K562 (cell line): ENCODE measurements around the gene ZNF687. TPM values are rescaled to one million over a fixed set of nuclear protein-coding genes. Genes with fewer than 3 reads are reported as not detected.

ENCODE experiments used
- FIP1L1 ChIP-seq: fragments of 200-400 bp; formaldehyde crosslinking; IDR thresholded peaks from 2 replicates; pipeline ENCODE4 v1.6.1; 2018; ENCODE audit warnings: mild to moderate bottlenecking, low read depth, low read length; ENCODE audit not compliant: poor library complexity, severe bottlenecking
- KAT2B ChIP-seq: IDR thresholded peaks from one replicate; pipeline ENCODE4 v1.6.1; 2012; ENCODE audit warnings: low read depth, mild to moderate bottlenecking, control low read depth, inconsistent platforms, low read length, moderate library complexity
- MECOM ChIP-seq: fragments of 250-450 bp; sonication (Bioruptor Pico); IDR thresholded peaks from 2 replicates; pipeline ENCODE4 v1.8.0; 2022; ENCODE audit warnings: inconsistent platforms
- POLR2A ChIP-seq: fragments of 450-650 bp; conservative IDR thresholded peaks from 2 replicates; pipeline ENCODE4 v1.6.1; 2016
- PRPF4 ChIP-seq: fragments of 200-400 bp; formaldehyde crosslinking; IDR thresholded peaks from one replicate; pipeline ENCODE4 v1.6.1; 2017; ENCODE audit warnings: low read length, low read depth, mild to moderate bottlenecking; ENCODE audit not compliant: insufficient read depth, poor library complexity, severe bottlenecking
- RBM22 ChIP-seq: fragments of 200-400 bp; formaldehyde crosslinking; IDR thresholded peaks from 2 replicates; pipeline ENCODE4 v1.6.1; 2018; ENCODE audit warnings: low read length, low read depth; ENCODE audit not compliant: poor library complexity, severe bottlenecking
- RNF219 ChIP-seq: fragments of 250-450 bp; sonication (Bioruptor Pico); IDR thresholded peaks from 2 replicates; pipeline ENCODE4 v1.5.0; 2022; ENCODE audit warnings: mild to moderate bottlenecking
- SRSF7 ChIP-seq: fragments of 200-400 bp; formaldehyde crosslinking; optimal IDR thresholded peaks from 2 replicates; pipeline ENCODE3; 2017; ENCODE audit warnings: mild to moderate bottlenecking, low read depth, low read length
- STAT5A ChIP-seq: IDR thresholded peaks from 2 replicates; pipeline ENCODE4 v1.6.1; 2012; ENCODE audit warnings: low read length, inconsistent platforms, borderline replicate concordance
- ZNF143 ChIP-seq: sonication (generic); formaldehyde crosslinking; IDR thresholded peaks from 2 replicates; pipeline ENCODE4 v1.9.0; 2022; ENCODE audit warnings: mild to moderate bottlenecking, missing genetic modification reagents
- polyA plus RNA-seq, 8 experiments: library from polyadenylated mRNA; depleted of rRNA in 4 of 8; stranded (reverse) in 5 of 8; unstranded in 3 of 8; fragments of >200 nt; fragmentation: Nextera tagmentation in 2 of 8; fragmentation: Illumina TruSeq in 1 of 8; extraction: Ambion mirVana in 2 of 8; extraction: Trizol in 1 of 8; gene quantifications; 2 replicates each; pipeline versions ENCODE4 v1.2.1 to v1.2.3, GENCODE V29; 2011 to 2014; ENCODE audit warnings: inconsistent platforms in 1 of 8, missing spikeins in 1 of 8
- total RNA-seq, 7 experiments: library from RNA; depleted of rRNA in 6 of 7; stranded (reverse); fragments of >200 nt in 6 of 7; fragmentation: Illumina TruSeq in 2 of 7; extraction: Trizol in 2 of 7; gene quantifications; 2 replicates each; pipeline versions ENCODE4 v1.2.1 to v1.2.3, GENCODE V29; 2011 to 2021; ENCODE audit warnings: low replicate concordance in 1 of 7
- TF ChIP-seq, protein P1 (sequence below): fragments of 200-400 bp; formaldehyde crosslinking; IDR thresholded peaks from 2 replicates; pipeline ENCODE4 v1.6.1; 2017; ENCODE audit warnings: mild to moderate bottlenecking, low read depth, low read length, moderate library complexity
- TF ChIP-seq, protein P2 (sequence below): sonication (generic); formaldehyde crosslinking; IDR thresholded peaks from 2 replicates; pipeline ENCODE4 v1.9.0; 2022; ENCODE audit warnings: mild to moderate bottlenecking, missing genetic modification reagents
- TF ChIP-seq, protein P3 (sequence below): sonication (generic); formaldehyde crosslinking; IDR thresholded peaks from 2 replicates; pipeline ENCODE4 v1.8.0; 2022; ENCODE audit warnings: missing genetic modification reagents, mild to moderate bottlenecking, moderate library complexity, borderline replicate concordance

The ZNF687 gene
- total and polyA plus RNA-seq, 9 of the 15 experiments (the other 6 are each of a cell fraction or from before 2014, with no cell fraction given): 0.13 to 26.4 (median 10.6) TPM

- TF ChIP-seq, protein P1, sequence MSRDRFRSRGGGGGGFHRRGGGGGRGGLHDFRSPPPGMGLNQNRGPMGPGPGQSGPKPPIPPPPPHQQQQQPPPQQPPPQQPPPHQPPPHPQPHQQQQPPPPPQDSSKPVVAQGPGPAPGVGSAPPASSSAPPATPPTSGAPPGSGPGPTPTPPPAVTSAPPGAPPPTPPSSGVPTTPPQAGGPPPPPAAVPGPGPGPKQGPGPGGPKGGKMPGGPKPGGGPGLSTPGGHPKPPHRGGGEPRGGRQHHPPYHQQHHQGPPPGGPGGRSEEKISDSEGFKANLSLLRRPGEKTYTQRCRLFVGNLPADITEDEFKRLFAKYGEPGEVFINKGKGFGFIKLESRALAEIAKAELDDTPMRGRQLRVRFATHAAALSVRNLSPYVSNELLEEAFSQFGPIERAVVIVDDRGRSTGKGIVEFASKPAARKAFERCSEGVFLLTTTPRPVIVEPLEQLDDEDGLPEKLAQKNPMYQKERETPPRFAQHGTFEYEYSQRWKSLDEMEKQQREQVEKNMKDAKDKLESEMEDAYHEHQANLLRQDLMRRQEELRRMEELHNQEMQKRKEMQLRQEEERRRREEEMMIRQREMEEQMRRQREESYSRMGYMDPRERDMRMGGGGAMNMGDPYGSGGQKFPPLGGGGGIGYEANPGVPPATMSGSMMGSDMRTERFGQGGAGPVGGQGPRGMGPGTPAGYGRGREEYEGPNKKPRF: no peak
- TF ChIP-seq ZNF143: no peak
- no peak for TF ChIP-seq SRSF7
- TF ChIP-seq PRPF4: no peak
- TF ChIP-seq MECOM (CRISPR knock-in tag): no peak
- TF ChIP-seq KAT2B: no peak
- TF ChIP-seq STAT5A: no peak
- peak; percentile 54; the same call in 1 of the 2 replicates for TF ChIP-seq POLR2A
- no peak for TF ChIP-seq RNF219 (CRISPR knock-in tag)
- peak; percentile 35 for TF ChIP-seq FIP1L1
- TF ChIP-seq, protein P2, sequence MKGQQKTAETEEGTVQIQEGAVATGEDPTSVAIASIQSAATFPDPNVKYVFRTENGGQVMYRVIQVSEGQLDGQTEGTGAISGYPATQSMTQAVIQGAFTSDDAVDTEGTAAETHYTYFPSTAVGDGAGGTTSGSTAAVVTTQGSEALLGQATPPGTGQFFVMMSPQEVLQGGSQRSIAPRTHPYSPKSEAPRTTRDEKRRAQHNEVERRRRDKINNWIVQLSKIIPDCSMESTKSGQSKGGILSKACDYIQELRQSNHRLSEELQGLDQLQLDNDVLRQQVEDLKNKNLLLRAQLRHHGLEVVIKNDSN (CRISPR knock-in tag): no peak
- peak; percentile 93 for TF ChIP-seq RBM22
- TF ChIP-seq, protein P3, sequence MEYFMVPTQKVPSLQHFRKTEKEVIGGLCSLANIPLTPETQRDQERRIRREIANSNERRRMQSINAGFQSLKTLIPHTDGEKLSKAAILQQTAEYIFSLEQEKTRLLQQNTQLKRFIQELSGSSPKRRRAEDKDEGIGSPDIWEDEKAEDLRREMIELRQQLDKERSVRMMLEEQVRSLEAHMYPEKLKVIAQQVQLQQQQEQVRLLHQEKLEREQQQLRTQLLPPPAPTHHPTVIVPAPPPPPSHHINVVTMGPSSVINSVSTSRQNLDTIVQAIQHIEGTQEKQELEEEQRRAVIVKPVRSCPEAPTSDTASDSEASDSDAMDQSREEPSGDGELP: no peak
Measured at GRCh38 chr1:151290709-151291303, 8.7 kb downstream of the ZNF687 start (continued).
